A673 (cell line): ENCODE measurements around the gene DLG5. TPM values are rescaled to one million over a fixed set of nuclear protein-coding genes. Genes with fewer than 3 reads are reported as not detected.
A peak's percentile ranks its signal among the peaks of the same experiment; 100 is the strongest.

Experiments used
- BruUV-seq: library from RNA; stranded (reverse); fragments of 400-500 nt; replicated peaks from 2 replicates; lab custom pipeline; 2021; lab: Mats Ljungman, UMichigan
- CTCF ChIA-PET: fragments of 300-600 bp; sonication (Branson Sonifier 250); formaldehyde crosslinking; loops from one replicate; lab custom pipeline; 2022; ENCODE audit warnings: antibody characterized with exemption; lab: Charles Lee
- POLR2A ChIA-PET: fragments of 300-600 bp; sonication (Branson Sonifier 250); formaldehyde crosslinking; loops from one replicate; lab custom pipeline; 2022; ENCODE audit warnings: antibody characterized with exemption; ENCODE audit not compliant: low non-redundant PET; lab: Charles Lee
- DNase-seq: peaks from one replicate; pipeline ENCODE4 v3.0.0-alpha.2; 2015; ENCODE audit warnings: low spot score
- H3K27ac ChIP-seq: fragments of 200-600 bp; sonication (generic); 2 replicates; pipeline ENCODE4 v1.5.1; 2016; ENCODE audit warnings: mixed run types, low read depth, mild to moderate bottlenecking, mixed read lengths, antibody characterized with exemption, low read length; ENCODE audit not compliant: poor library complexity, severe bottlenecking
- H3K27me3 ChIP-seq: fragments of 200-600 bp; sonication (generic); replicated peaks from 2 replicates; pipeline ENCODE4 v1.6.1; 2017; ENCODE audit warnings: mixed run types, low read depth, mild to moderate bottlenecking, mixed read lengths, antibody characterized with exemption, low read length; ENCODE audit not compliant: insufficient read depth, poor library complexity
- H3K36me3 ChIP-seq: fragments of 200-600 bp; sonication (generic); 2 replicates; pipeline ENCODE4 v1.6.1; 2016; ENCODE audit warnings: mixed run types, mild to moderate bottlenecking, mixed read lengths, antibody characterized with exemption, low read length; ENCODE audit not compliant: insufficient read depth, poor library complexity, severe bottlenecking
- H3K4me1 ChIP-seq: fragments of 200-600 bp; sonication (generic); 2 replicates; pipeline ENCODE4 v1.6.1; 2017; ENCODE audit warnings: mixed run types, mild to moderate bottlenecking, mixed read lengths, antibody characterized with exemption, low read length; ENCODE audit not compliant: insufficient read depth, poor library complexity, severe bottlenecking
- H3K4me3 ChIP-seq: fragments of 200-600 bp; sonication (generic); 2 replicates; pipeline ENCODE4 v1.5.1; 2016; ENCODE audit warnings: low read depth, mixed run types, mild to moderate bottlenecking, mixed read lengths, low read length; ENCODE audit not compliant: poor library complexity, severe bottlenecking
- H3K9me3 ChIP-seq: fragments of 200-600 bp; sonication (generic); 2 replicates; pipeline ENCODE4 v1.6.1; 2016; ENCODE audit warnings: mixed run types, low read depth, mild to moderate bottlenecking, mixed read lengths, antibody characterized with exemption, low read length; ENCODE audit not compliant: poor library complexity, severe bottlenecking
- CTCF ChIP-seq: fragments of 300-800, 200-600 bp; sonication (generic); conservative IDR thresholded peaks from 2 replicates; pipeline ENCODE4 v1.5.1; 2017; ENCODE audit warnings: low read depth, mild to moderate bottlenecking, antibody characterized with exemption, low read length, moderate library complexity, mixed read lengths
- EZH2 ChIP-seq: fragments of 200-600 bp; sonication (generic); IDR thresholded peaks from 2 replicates; pipeline ENCODE4 v1.6.1; 2017; ENCODE audit warnings: borderline replicate concordance, low read depth, mild to moderate bottlenecking, mixed read lengths, antibody characterized with exemption, low read length; ENCODE audit not compliant: poor library complexity, severe bottlenecking
- intact Hi-C: fragments of 100-400 bp; cut with micrococcal nuclease; formaldehyde crosslinking; loops from one replicate; pipeline ENCODE4 v1.10.0; 2022; ENCODE audit not compliant: unreplicated experiment
- total RNA-seq: library from RNA; stranded (reverse); gene quantifications from 2 replicates; pipeline ENCODE4 v1.2.3, GENCODE V29; 2021

DLG5 gene
- total RNA-seq, 1 experiment from 2014 or later = 44.0 TPM

- POLR2A ChIA-PET = no interaction called here
- H3K9me3 ChIP-seq = no peaks in the 10 kb centered on the region
- CTCF ChIA-PET = interaction anchor here (0.6 kb wide), 1 partner anchor 34 kb away, joined by 3 read pairs; no protein-coding TSS in a partner anchor
- peaks cover 6% of the 10 kb centered on the region for H3K36me3 ChIP-seq
- DNase-seq = no peak
- TF ChIP-seq CTCF (no peak), EZH2 (no peak)
- intact Hi-C loops = no loop called here
- BruUV-seq = no TSS peak
- no peaks in the 10 kb centered on the region for H3K27me3 ChIP-seq
- no peak overlapping the region for H3K27ac ChIP-seq
- peaks cover 5% of the 10 kb centered on the region for H3K4me1 ChIP-seq
- no peak overlapping the region for H3K4me3 ChIP-seq
Observed at GRCh38 chr10:77971804-77972144, 45.2 kb upstream of the DLG5 start.

DNA sequence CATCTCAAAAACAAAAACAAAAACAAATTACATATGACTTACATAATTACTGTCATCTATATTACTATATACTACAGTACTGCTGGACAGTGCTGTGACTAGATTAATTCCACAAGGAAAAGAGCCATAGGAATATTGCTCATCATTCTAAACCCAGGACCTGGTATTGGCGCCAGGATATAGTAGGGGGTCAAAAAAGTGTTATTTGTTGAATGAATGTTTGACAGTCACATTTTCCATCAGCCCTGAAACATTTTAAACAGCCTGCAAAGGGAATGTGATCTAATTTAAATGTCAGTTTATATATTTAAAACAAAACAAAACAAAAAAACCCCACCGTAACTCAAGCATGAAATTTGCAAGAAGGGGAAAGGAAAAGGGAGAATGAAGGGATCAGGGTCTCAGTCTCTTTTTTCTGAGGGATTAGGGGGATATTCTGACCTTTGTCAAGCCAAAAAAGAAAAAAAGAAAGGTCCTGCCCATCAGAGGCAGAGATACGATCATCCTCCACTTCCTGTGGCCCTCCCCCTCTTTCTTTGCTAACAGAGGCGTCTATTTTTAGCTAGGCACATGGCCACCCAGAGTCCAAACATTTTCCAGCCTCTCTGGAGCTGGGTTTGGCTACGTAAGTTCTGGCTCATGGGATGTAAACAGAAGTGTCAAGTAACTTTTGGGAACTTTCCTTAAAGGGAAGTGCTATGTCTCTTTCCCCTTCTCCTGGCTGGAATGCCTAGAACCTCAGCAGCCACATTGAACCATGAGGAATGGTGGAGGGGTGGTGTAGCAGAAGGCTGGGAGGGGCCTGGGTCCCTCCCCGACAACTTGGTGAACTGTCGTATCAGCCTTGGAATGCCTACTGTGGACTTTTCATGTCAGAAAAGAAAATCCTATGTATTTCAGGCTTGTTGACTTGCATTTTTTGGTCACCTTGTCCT lies 44.6 kb upstream of the DLG5 start:
- ChIA-PET CTCF (interaction anchor here (0.6 kb wide), 2 partner anchors 122 to 124 kb away, joined by 3 to 4 read pairs; no protein-coding TSS in a partner anchor), POLR2A (no interaction called here)
- no peak for TF ChIP-seq EZH2
- TF ChIP-seq CTCF = no peak
- intact Hi-C loops = no loop called here
- no peaks in the 10 kb centered on the region for H3K9me3 ChIP-seq
- H3K27me3 ChIP-seq = no peaks in the 10 kb centered on the region
- DNase-seq = peak; percentile 31
- no peaks in the 10 kb centered on the region for H3K36me3 ChIP-seq
- BruUV-seq = no TSS peak
- H3K27ac ChIP-seq = peak overlapping the region; percentile 18
- no peak overlapping the region for H3K4me3 ChIP-seq
- peaks cover 5% of the 10 kb centered on the region for H3K4me1 ChIP-seq

DNA sequence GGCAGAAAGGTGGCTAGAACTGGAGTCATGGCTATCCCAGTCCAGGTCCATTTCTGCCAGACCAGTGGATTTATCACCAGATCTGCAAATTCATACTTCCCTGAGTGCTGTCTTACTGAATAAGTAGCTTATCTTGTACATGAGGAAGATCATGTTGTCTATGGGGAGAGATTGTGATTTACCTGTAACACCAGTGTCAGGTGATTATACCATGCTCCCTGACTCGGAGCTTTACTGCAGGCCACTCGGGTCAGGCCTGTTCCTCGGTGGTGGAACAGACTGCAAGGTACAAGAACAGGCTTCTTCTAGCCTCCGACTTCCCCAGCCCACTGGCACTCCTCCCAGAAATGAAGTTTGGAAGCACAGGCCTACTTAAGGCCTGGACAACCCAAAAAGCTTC lies 42.6 kb upstream of the DLG5 start:
- intact Hi-C loops = no loop called here
- ChIA-PET POLR2A (no interaction called here), CTCF (interaction anchor here (0.7 kb wide), 1 partner anchor 42 kb away, joined by 5 read pairs; no protein-coding TSS in a partner anchor)
- no peak for TF ChIP-seq EZH2
- no peak for TF ChIP-seq CTCF
- DNase-seq = no peak
- no peak overlapping the region for H3K27ac ChIP-seq
- H3K9me3 ChIP-seq = no peaks in the 10 kb centered on the region
- no peak overlapping the region for H3K4me3 ChIP-seq
- H3K27me3 ChIP-seq = no peaks in the 10 kb centered on the region
- H3K36me3 ChIP-seq = no peaks in the 10 kb centered on the region
- H3K4me1 ChIP-seq = peaks cover 5% of the 10 kb centered on the region
- BruUV-seq = no TSS peak
